Loucy (cell line): ENCODE measurements around the gene FBXO47.

Experiments
- EZH2phosphoT487 ChIP-seq: fragments of 200-600 bp; IDR thresholded peaks from 2 replicates; pipeline ENCODE4 v1.6.1; 2018; ENCODE audit warnings: antibody characterized with exemption, mild to moderate bottlenecking, moderate library complexity, borderline replicate concordance
- TF ChIP-seq, protein P1 (sequence below): fragments of 200-600 bp; sonication (generic); conservative IDR thresholded peaks from 2 replicates; pipeline ENCODE4 v1.5.1; 2014; ENCODE audit warnings: mild to moderate bottlenecking, antibody characterized with exemption, low read length

DNA sequence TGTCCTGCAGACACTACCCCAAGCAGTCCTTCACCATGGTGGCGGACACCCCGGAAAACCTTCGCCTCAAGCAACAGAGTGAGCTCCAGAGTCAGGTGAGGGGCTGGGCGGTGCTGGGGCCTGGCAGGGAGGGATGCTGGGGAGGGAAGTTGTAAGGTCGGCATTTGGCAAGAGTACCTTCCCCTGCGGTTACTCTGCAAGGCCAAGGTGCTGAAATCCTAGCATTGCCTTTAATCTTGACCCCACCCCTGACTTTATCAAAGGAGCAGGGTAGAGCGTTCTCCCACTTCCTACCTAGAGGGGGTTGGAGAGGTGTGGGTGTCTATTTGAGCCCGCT lies 76.8 kb downstream of the FBXO47 start:
- TF ChIP-seq, protein P1, sequence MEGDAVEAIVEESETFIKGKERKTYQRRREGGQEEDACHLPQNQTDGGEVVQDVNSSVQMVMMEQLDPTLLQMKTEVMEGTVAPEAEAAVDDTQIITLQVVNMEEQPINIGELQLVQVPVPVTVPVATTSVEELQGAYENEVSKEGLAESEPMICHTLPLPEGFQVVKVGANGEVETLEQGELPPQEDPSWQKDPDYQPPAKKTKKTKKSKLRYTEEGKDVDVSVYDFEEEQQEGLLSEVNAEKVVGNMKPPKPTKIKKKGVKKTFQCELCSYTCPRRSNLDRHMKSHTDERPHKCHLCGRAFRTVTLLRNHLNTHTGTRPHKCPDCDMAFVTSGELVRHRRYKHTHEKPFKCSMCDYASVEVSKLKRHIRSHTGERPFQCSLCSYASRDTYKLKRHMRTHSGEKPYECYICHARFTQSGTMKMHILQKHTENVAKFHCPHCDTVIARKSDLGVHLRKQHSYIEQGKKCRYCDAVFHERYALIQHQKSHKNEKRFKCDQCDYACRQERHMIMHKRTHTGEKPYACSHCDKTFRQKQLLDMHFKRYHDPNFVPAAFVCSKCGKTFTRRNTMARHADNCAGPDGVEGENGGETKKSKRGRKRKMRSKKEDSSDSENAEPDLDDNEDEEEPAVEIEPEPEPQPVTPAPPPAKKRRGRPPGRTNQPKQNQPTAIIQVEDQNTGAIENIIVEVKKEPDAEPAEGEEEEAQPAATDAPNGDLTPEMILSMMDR, result no peak
- TF ChIP-seq EZH2phosphoT487, result no peak
